Endothelial cell of umbilical vein (primary cell): ENCODE data around the gene IST1. TPM values are rescaled to one million over a fixed set of nuclear protein-coding genes. Genes with fewer than 3 reads are reported as not detected.

Experiments
- BruUV-seq: library from RNA; stranded (reverse); fragments of 400-500 nt; replicated peaks from 2 replicates; lab custom pipeline; 2021; lab: Mats Ljungman, UMichigan
- CTCF ChIA-PET: fragments of 300-600, 350-600 bp; sonication (Branson Sonifier 250); formaldehyde crosslinking; loops from one replicate; lab custom pipeline; 2021; ENCODE audit warnings: antibody characterized with exemption, inconsistent platforms; lab: Charles Lee
- POLR2A ChIA-PET: fragments of 300-600, 350-600 bp; sonication (Branson Sonifier 250); formaldehyde crosslinking; loops from one replicate; lab custom pipeline; 2021; ENCODE audit warnings: antibody characterized with exemption, inconsistent platforms; lab: Charles Lee
- DNase-seq: peaks from one replicate; pipeline ENCODE4 v3.0.0-alpha.2; 2011; ENCODE audit warnings: low read depth, low spot score
- FAIRE-seq: peaks from 2 replicates; lab custom pipeline; 2011; peaks lifted over from hg19 to GRCh38; lab: Jason Lieb, UNC
- H2AFZ ChIP-seq: 2 replicates; pipeline ENCODE4 v1.6.0; 2012; ENCODE audit warnings: low read depth, low read length, control low read depth, inconsistent platforms
- H3K27ac ChIP-seq: 2 replicates; pipeline ENCODE4 v1.5.1; 2011; ENCODE audit warnings: low read depth, mild to moderate bottlenecking, control low read depth, low read length, moderate library complexity; ENCODE audit not compliant: insufficient read depth
- H3K27me3 ChIP-seq, 2 experiments: 2 replicates each; pipeline versions ENCODE4 v1.6.0 to v1.6.1; 2011; ENCODE audit warnings: low read length in 2 of 2, mixed read lengths in 1 of 2; ENCODE audit not compliant: control insufficient read depth in 2 of 2, insufficient read depth in 2 of 2
- H3K36me3 ChIP-seq, 2 experiments: 2 replicates in 1 of 2; 3 replicates in 1 of 2; pipeline ENCODE4 v1.5.1; 2011; ENCODE audit warnings: low read length in 2 of 2, mild to moderate bottlenecking in 1 of 2, moderate library complexity in 1 of 2; ENCODE audit not compliant: control insufficient read depth in 2 of 2, insufficient read depth in 2 of 2; ENCODE audit errors: extremely low read depth in 1 of 2
- H3K4me1 ChIP-seq: 3 replicates; pipeline ENCODE4 v1.5.1; 2011; ENCODE audit warnings: mild to moderate bottlenecking, low read length; ENCODE audit not compliant: control insufficient read depth, insufficient read depth; ENCODE audit errors: extremely low read depth
- H3K4me2 ChIP-seq: 2 replicates; pipeline ENCODE4 v1.6.1; 2011; ENCODE audit warnings: low read length, control low read depth, mixed read lengths; ENCODE audit not compliant: insufficient read depth
- H3K4me3 ChIP-seq, 3 experiments: fragments of 200-600 bp in 1 of 3; sonication (generic), shearing (Covaris generic) in 1 of 3; replicated peaks in 1 of 3; 2 replicates each; pipeline ENCODE4 v1.5.1; 2011 to 2016; ENCODE audit warnings: control low read depth in 3 of 3, low read length in 3 of 3, mild to moderate bottlenecking in 2 of 3, inconsistent platforms in 1 of 3, low read depth in 1 of 3, moderate library complexity in 1 of 3; ENCODE audit not compliant: insufficient read depth in 1 of 3
- H3K79me2 ChIP-seq: 2 replicates; pipeline ENCODE4 v1.6.0; 2012; ENCODE audit warnings: low read length, inconsistent platforms; ENCODE audit not compliant: control insufficient read depth, insufficient read depth
- H3K9ac ChIP-seq: replicated peaks from 2 replicates; pipeline ENCODE3; 2011; ENCODE audit warnings: low read length, control low read depth; ENCODE audit not compliant: insufficient read depth; ENCODE audit errors: extremely low read depth
- H3K9me1 ChIP-seq: replicated peaks from 3 replicates; pipeline ENCODE4 v1.6.0; 2011; ENCODE audit warnings: mild to moderate bottlenecking, low read length; ENCODE audit not compliant: control insufficient read depth, insufficient read depth; ENCODE audit errors: extremely low read depth
- H3K9me3 ChIP-seq: replicated peaks from 2 replicates; pipeline ENCODE4 v1.5.1; 2012; ENCODE audit warnings: low read length, inconsistent platforms; ENCODE audit not compliant: control insufficient read depth, insufficient read depth
- H4K20me1 ChIP-seq: replicated peaks from 2 replicates; pipeline ENCODE3; 2011; ENCODE audit warnings: mild to moderate bottlenecking, low read length; ENCODE audit not compliant: control insufficient read depth, insufficient read depth; ENCODE audit errors: extremely low read depth
- CTCF ChIP-seq, 2 donors: IDR thresholded peaks; 1 replicate in 1 of 2; 2 replicates in 1 of 2; pipeline ENCODE4 v1.5.1; 2011; ENCODE audit warnings: low read length in 2 of 2, mild to moderate bottlenecking in 2 of 2, moderate library complexity in 2 of 2, control low read depth in 1 of 2, inconsistent platforms in 1 of 2, low read depth in 1 of 2; ENCODE audit not compliant: insufficient read depth in 1 of 2; ENCODE audit errors: extremely low read depth in 1 of 2
- EZH2 ChIP-seq: IDR thresholded peaks from 2 replicates; pipeline ENCODE4 v1.6.1; 2012; ENCODE audit warnings: borderline replicate concordance, low read depth, mild to moderate bottlenecking, moderate library complexity, low read length, inconsistent platforms; ENCODE audit not compliant: severe bottlenecking
- FOS ChIP-seq: IDR thresholded peaks from 2 replicates; pipeline ENCODE4 v1.6.1; 2011; ENCODE audit warnings: mild to moderate bottlenecking, low read length, moderate library complexity, borderline replicate concordance; ENCODE audit not compliant: insufficient read depth
- GATA2 ChIP-seq: IDR thresholded peaks from 2 replicates; pipeline ENCODE4 v1.7.0; 2011; ENCODE audit warnings: low read depth, mild to moderate bottlenecking, moderate library complexity, mixed read lengths, low read length; ENCODE audit not compliant: insufficient read length, insufficient read depth
- JUN ChIP-seq: IDR thresholded peaks from 2 replicates; pipeline ENCODE4 v1.6.1; 2011; ENCODE audit warnings: borderline replicate concordance, low read depth; ENCODE audit not compliant: insufficient read length, insufficient read depth
- MAX ChIP-seq: IDR thresholded peaks from 2 replicates; pipeline ENCODE4 v1.6.1; 2011; ENCODE audit not compliant: insufficient read depth, insufficient read length
- MYC ChIP-seq: IDR thresholded peaks from one replicate; pipeline ENCODE4 v1.6.1; 2011; ENCODE audit warnings: mild to moderate bottlenecking, low read depth, low read length
- POLR2A ChIP-seq: IDR thresholded peaks from 2 replicates; pipeline ENCODE4 v1.6.1; 2012; ENCODE audit warnings: low read depth, mild to moderate bottlenecking, control low read depth, low read length
- POLR2AphosphoS5 ChIP-seq: IDR thresholded peaks from 2 replicates; pipeline ENCODE4 v1.6.1; 2012; ENCODE audit warnings: low read depth, mild to moderate bottlenecking, control low read depth, low read length, moderate library complexity; ENCODE audit not compliant: insufficient read depth
- dilution Hi-C: fragments of 300-500 bp; cut with MboI; formaldehyde crosslinking; loops from one replicate; pipeline ENCODE4 v1.15.0; 2019; ENCODE audit warnings: low sequenced_read_pairs; ENCODE audit not compliant: extremely low pct_ligation_motif_present
- intact Hi-C: fragments of 100-400 bp; cut with micrococcal nuclease; formaldehyde crosslinking; loops from one replicate; pipeline ENCODE4 v1.10.0; 2022
- polyA plus RNA-seq, 4 experiments: library from polyadenylated mRNA; depleted of rRNA in 3 of 4; stranded (reverse) in 3 of 4; unstranded in 1 of 4; fragments of >200 nt; gene quantifications; 2 replicates each; pipeline versions ENCODE4 v1.2.1 to v1.2.3, GENCODE V29; 2011 to 2012; ENCODE audit warnings: missing spikeins in 1 of 4
- total RNA-seq: library from RNA; stranded (reverse); gene quantifications from 2 replicates; pipeline ENCODE4 v1.2.3, GENCODE V29; 2021

The IST1 gene
- total and polyA plus RNA-seq, 2 donors (not counting 3 experiments of a cell fraction or from before 2014, with no cell fraction given) = 145 to 165 TPM

GRCh38 chr16:71885261-71885650 is 10.1 kb upstream of the IST1 start:
- no peaks in the 10 kb centered on the region for H3K36me3 ChIP-seq
- H3K9ac ChIP-seq = no peak overlapping the region
- intact Hi-C loops = no loop called here
- H3K4me1 ChIP-seq = peaks cover 24% of the 10 kb centered on the region
- no peak overlapping the region for H3K27ac ChIP-seq
- H2AFZ ChIP-seq = peak overlapping the region; percentile 45
- no peaks in the 10 kb centered on the region for H3K9me3 ChIP-seq
- POLR2A ChIA-PET = no interaction called here
- TF ChIP-seq POLR2AphosphoS5 (no peak), MAX (no peak), POLR2A (no peak), GATA2 (no peak), EZH2 (no peak), CTCF (IDR thresholded peaks at IDR 0.05; ENCODE audit: extremely low read depth in 1 of 2, insufficient read depth in 1 of 2, low read depth in 1 of 2, low read length in 2 of 2) (no peak), JUN (no peak), MYC (no peak), FOS (no peak)
- H3K4me3 ChIP-seq = no peak overlapping the region
- CTCF ChIA-PET = interaction anchor here (0.7 to 6.4 kb wide), 4 partner anchors 10 to 136 kb away, joined by 5 to 212 read pairs (median 29); partner anchors contain the start of gene IST1
- no peaks in the 10 kb centered on the region for H3K9me1 ChIP-seq
- no TSS peak for BruUV-seq
- H3K4me2 ChIP-seq = no peak overlapping the region
- H3K79me2 ChIP-seq = no peaks in the 10 kb centered on the region
- DNase-seq = no peak
- H3K27me3 ChIP-seq = no peaks in the 10 kb centered on the region
- dilution Hi-C loops = no loop called here
- H4K20me1 ChIP-seq = no peaks in the 10 kb centered on the region
- FAIRE-seq = no peak
